WTC11 (cell line): ENCODE data around the gene ZNF827. TPM values are rescaled to one million over a fixed set of nuclear protein-coding genes. Genes with fewer than 3 reads are reported as not detected.

Experiments
- ATAC-seq: fragments of 200-7000 bp; cut with Tn5 transposase; 2 replicates; pipeline ENCODE4 v1.10.0; 2021; ENCODE audit warnings: mild to moderate bottlenecking, moderate library complexity
- CTCF ChIA-PET: fragments of 300-600 bp; sonication (Branson Sonifier 250); formaldehyde crosslinking; loops from one replicate; lab custom pipeline; 2021; ENCODE audit warnings: antibody characterized with exemption; lab: Charles Lee
- POLR2A ChIA-PET: fragments of 350-600 bp; sonication (Branson Sonifier 250); formaldehyde crosslinking; loops from one replicate; lab custom pipeline; 2021; ENCODE audit warnings: antibody characterized with exemption; lab: Charles Lee
- DNase-seq: peaks from one replicate; pipeline ENCODE4 v3.0.0; 2021; ENCODE audit warnings: low spot score
- H3K27ac Mint-ChIP-seq: 2 replicates; pipeline ENCODE4 v1.8.0; 2021; ENCODE audit warnings: mixed read lengths
- H3K27me3 Mint-ChIP-seq: 2 replicates; pipeline ENCODE4 v1.8.0; 2021; ENCODE audit warnings: low read depth, mild to moderate bottlenecking, moderate library complexity, mixed read lengths
- H3K36me3 Mint-ChIP-seq: 2 replicates; pipeline ENCODE4 v1.8.0; 2021; ENCODE audit warnings: mixed read lengths
- H3K4me1 Mint-ChIP-seq: 2 replicates; pipeline ENCODE4 v1.8.0; 2022; ENCODE audit warnings: mixed read lengths
- H3K4me3 Mint-ChIP-seq: 2 replicates; pipeline ENCODE4 v1.8.0; 2021; ENCODE audit warnings: mild to moderate bottlenecking, moderate library complexity, mixed read lengths
- H3K9me3 Mint-ChIP-seq: 2 replicates; pipeline ENCODE4 v1.8.0; 2021; ENCODE audit warnings: mixed read lengths
- CREB1 ChIP-seq: sonication (generic); formaldehyde crosslinking; IDR thresholded peaks from 2 replicates; pipeline ENCODE4 v1.8.0; 2023; ENCODE audit warnings: mild to moderate bottlenecking, missing genetic modification reagents
- EMX1 ChIP-seq: fragments of 250-450 bp; sonication (Bioruptor Pico); IDR thresholded peaks from 2 replicates; pipeline ENCODE4 v1.8.0; 2021; ENCODE audit warnings: mild to moderate bottlenecking
- ESRRA ChIP-seq: sonication (generic); formaldehyde crosslinking; IDR thresholded peaks from 2 replicates; pipeline ENCODE4 v1.8.1; 2022; ENCODE audit warnings: mild to moderate bottlenecking, missing genetic modification reagents, borderline replicate concordance
- FOXJ3 ChIP-seq: sonication (generic); formaldehyde crosslinking; IDR thresholded peaks from 2 replicates; pipeline ENCODE4 v1.9.0; 2021; ENCODE audit warnings: missing genetic modification reagents, mild to moderate bottlenecking, borderline replicate concordance
- GRHL2 ChIP-seq: fragments of 250-450 bp; sonication (Bioruptor Pico); IDR thresholded peaks from 2 replicates; pipeline ENCODE4 v1.8.0; 2022; ENCODE audit warnings: mild to moderate bottlenecking, moderate library complexity; ENCODE audit not compliant: insufficient replicate concordance, severe bottlenecking
- IRF2 ChIP-seq: sonication (generic); formaldehyde crosslinking; IDR thresholded peaks from 2 replicates; pipeline ENCODE4 v1.8.0; 2022; ENCODE audit warnings: low read depth, missing genetic modification reagents, borderline replicate concordance
- JAZF1 ChIP-seq: fragments of 250-450 bp; sonication (Bioruptor Pico); IDR thresholded peaks from 2 replicates; pipeline ENCODE4 v1.9.0; 2021; ENCODE audit warnings: moderate library complexity, mild to moderate bottlenecking, inconsistent platforms
- MYBL2 ChIP-seq: sonication (generic); formaldehyde crosslinking; IDR thresholded peaks from 2 replicates; pipeline ENCODE4 v1.8.1; 2023; ENCODE audit warnings: mild to moderate bottlenecking, moderate library complexity, missing genetic modification reagents
- OVOL2 ChIP-seq: fragments of 250-450 bp; sonication (Bioruptor Pico); IDR thresholded peaks from 2 replicates; pipeline ENCODE4 v1.9.0; 2021; ENCODE audit warnings: mild to moderate bottlenecking, borderline replicate concordance
- TEAD4 ChIP-seq: sonication (generic); formaldehyde crosslinking; IDR thresholded peaks from 2 replicates; pipeline ENCODE4 v1.8.0; 2022; ENCODE audit warnings: mild to moderate bottlenecking, missing genetic modification reagents
- ZNF263 ChIP-seq: sonication (generic); formaldehyde crosslinking; IDR thresholded peaks from 2 replicates; pipeline ENCODE4 v1.8.1; 2022; ENCODE audit warnings: low read depth, mild to moderate bottlenecking, moderate library complexity, missing genetic modification reagents
- ZNF317 ChIP-seq: sonication (generic); formaldehyde crosslinking; IDR thresholded peaks from 2 replicates; pipeline ENCODE4 v1.8.1; 2023; ENCODE audit warnings: low read depth, mild to moderate bottlenecking, moderate library complexity, missing genetic modification reagents, borderline replicate concordance
- ZNF416 ChIP-seq: fragments of 250-450 bp; sonication (Bioruptor Pico); IDR thresholded peaks from 2 replicates; pipeline ENCODE4 v1.9.0; 2021; ENCODE audit warnings: mild to moderate bottlenecking, inconsistent platforms
- ZNF423 ChIP-seq: fragments of 250-450 bp; sonication (Bioruptor Pico); IDR thresholded peaks from 2 replicates; pipeline ENCODE4 v2.1.2; 2022; ENCODE audit warnings: mild to moderate bottlenecking, moderate library complexity
- total RNA-seq: library from RNA; stranded (reverse); gene quantifications from 3 replicates; pipeline ENCODE4 v1.2.3, GENCODE V29; 2021
- TF ChIP-seq, protein P1 (sequence below): sonication (generic); formaldehyde crosslinking; IDR thresholded peaks from 2 replicates; pipeline ENCODE4 v1.8.1; 2023; ENCODE audit warnings: mild to moderate bottlenecking, missing genetic modification reagents
- TF ChIP-seq, protein P2 (sequence below): sonication (generic); formaldehyde crosslinking; IDR thresholded peaks from 2 replicates; pipeline ENCODE4 v1.8.0; 2022; ENCODE audit warnings: missing genetic modification reagents
- TF ChIP-seq, protein P3 (sequence below): sonication (generic); formaldehyde crosslinking; IDR thresholded peaks from 2 replicates; pipeline ENCODE4 v1.8.0; 2022; ENCODE audit warnings: mild to moderate bottlenecking, missing genetic modification reagents
- TF ChIP-seq, protein P4 (sequence below): sonication (generic); formaldehyde crosslinking; IDR thresholded peaks from 2 replicates; pipeline ENCODE4 v1.8.1; 2023; ENCODE audit warnings: mild to moderate bottlenecking, moderate library complexity, missing genetic modification reagents
- TF ChIP-seq, protein P5 (sequence below): sonication (generic); formaldehyde crosslinking; IDR thresholded peaks from 2 replicates; pipeline ENCODE4 v1.8.1; 2022; ENCODE audit warnings: missing genetic modification reagents, borderline replicate concordance
- TF ChIP-seq, protein P6 (sequence below): sonication (generic); formaldehyde crosslinking; IDR thresholded peaks from 2 replicates; pipeline ENCODE4 v1.8.1; 2023; ENCODE audit warnings: mild to moderate bottlenecking, missing genetic modification reagents, moderate library complexity

ZNF827 gene
- total RNA-seq, 1 experiment from 2014 or later = 25.6 TPM

DNA sequence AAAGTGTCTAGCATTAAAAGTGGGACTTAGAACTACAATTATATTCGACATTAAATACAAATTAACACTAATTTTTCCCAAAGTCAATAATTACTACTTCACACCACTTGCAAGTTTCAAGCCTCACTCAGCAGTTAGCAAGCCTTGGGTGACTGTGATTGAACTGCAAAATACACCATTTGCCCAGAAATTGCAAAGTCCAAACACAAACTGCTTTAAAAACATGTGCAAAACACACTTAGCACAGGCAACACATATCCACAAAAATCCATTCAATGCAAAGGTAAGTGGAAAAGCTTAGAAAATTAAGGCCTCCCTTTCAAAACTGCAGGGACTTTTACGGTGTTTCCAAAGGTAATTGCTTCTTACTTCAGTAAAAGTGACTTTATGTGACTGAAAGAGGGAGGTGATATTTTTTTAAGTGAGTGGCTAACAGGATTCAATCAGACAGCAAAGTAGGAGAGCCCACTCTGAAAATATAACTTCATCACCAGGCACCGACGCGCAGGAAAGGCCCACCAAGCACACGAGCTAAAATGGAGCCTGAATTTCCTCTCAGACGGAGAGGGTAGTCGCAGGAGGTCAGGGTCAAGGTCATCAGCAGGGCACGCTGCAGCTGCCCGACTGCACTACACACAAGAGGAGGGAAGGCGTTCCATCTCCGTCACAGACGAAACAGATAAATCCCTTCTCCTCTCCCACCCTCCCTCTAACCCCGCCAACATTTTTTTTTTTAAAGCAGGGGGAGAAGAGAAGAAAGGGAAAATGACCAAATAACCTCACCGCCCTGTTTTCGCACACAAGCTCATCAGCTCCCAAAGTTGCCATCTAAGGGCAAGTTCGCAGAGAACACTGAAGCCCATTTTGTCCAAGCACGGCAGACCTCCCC is 3.1 kb downstream of the ZNF827 start:
- POLR2A ChIA-PET = no interaction called here
- Mint-ChIP-seq H3K36me3 (no peaks in the 10 kb centered on the region), H3K27me3 (no peaks in the 10 kb centered on the region), H3K4me1 (peaks cover 60% of the 10 kb centered on the region), H3K9me3 (no peaks in the 10 kb centered on the region), H3K4me3 (peak overlapping the region; percentile 83), H3K27ac (peak overlapping the region; percentile 98)
- CTCF ChIA-PET = no interaction called here
- ATAC-seq (peak; percentile 18), DNase-seq (peak; percentile 52)
- TF ChIP-seq, protein P1, sequence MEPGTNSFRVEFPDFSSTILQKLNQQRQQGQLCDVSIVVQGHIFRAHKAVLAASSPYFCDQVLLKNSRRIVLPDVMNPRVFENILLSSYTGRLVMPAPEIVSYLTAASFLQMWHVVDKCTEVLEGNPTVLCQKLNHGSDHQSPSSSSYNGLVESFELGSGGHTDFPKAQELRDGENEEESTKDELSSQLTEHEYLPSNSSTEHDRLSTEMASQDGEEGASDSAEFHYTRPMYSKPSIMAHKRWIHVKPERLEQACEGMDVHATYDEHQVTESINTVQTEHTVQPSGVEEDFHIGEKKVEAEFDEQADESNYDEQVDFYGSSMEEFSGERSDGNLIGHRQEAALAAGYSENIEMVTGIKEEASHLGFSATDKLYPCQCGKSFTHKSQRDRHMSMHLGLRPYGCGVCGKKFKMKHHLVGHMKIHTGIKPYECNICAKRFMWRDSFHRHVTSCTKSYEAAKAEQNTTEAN (CRISPR knock-in tag) = no peak
- TF ChIP-seq, protein P2, sequence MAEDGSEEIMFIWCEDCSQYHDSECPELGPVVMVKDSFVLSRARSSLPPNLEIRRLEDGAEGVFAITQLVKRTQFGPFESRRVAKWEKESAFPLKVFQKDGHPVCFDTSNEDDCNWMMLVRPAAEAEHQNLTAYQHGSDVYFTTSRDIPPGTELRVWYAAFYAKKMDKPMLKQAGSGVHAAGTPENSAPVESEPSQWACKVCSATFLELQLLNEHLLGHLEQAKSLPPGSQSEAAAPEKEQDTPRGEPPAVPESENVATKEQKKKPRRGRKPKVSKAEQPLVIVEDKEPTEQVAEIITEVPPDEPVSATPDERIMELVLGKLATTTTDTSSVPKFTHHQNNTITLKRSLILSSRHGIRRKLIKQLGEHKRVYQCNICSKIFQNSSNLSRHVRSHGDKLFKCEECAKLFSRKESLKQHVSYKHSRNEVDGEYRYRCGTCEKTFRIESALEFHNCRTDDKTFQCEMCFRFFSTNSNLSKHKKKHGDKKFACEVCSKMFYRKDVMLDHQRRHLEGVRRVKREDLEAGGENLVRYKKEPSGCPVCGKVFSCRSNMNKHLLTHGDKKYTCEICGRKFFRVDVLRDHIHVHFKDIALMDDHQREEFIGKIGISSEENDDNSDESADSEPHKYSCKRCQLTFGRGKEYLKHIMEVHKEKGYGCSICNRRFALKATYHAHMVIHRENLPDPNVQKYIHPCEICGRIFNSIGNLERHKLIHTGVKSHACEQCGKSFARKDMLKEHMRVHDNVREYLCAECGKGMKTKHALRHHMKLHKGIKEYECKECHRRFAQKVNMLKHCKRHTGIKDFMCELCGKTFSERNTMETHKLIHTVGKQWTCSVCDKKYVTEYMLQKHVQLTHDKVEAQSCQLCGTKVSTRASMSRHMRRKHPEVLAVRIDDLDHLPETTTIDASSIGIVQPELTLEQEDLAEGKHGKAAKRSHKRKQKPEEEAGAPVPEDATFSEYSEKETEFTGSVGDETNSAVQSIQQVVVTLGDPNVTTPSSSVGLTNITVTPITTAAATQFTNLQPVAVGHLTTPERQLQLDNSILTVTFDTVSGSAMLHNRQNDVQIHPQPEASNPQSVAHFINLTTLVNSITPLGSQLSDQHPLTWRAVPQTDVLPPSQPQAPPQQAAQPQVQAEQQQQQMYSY (CRISPR knock-in tag) = no peak
- TF ChIP-seq, protein P3, sequence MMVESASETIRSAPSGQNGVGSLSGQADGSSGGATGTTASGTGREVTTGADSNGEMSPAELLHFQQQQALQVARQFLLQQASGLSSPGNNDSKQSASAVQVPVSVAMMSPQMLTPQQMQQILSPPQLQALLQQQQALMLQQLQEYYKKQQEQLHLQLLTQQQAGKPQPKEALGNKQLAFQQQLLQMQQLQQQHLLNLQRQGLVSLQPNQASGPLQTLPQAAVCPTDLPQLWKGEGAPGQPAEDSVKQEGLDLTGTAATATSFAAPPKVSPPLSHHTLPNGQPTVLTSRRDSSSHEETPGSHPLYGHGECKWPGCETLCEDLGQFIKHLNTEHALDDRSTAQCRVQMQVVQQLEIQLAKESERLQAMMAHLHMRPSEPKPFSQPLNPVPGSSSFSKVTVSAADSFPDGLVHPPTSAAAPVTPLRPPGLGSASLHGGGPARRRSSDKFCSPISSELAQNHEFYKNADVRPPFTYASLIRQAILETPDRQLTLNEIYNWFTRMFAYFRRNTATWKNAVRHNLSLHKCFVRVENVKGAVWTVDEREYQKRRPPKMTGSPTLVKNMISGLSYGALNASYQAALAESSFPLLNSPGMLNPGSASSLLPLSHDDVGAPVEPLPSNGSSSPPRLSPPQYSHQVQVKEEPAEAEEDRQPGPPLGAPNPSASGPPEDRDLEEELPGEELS (CRISPR knock-in tag) = no peak
- 0 out of 2 replicates have a peak, but pooled peaks have one; percentile 39 for TF ChIP-seq EMX1
- peak; percentile 97; the same call in 1 of the 2 replicates for TF ChIP-seq ESRRA
- no peak for TF ChIP-seq OVOL2 (CRISPR knock-in tag)
- no peak for TF ChIP-seq ZNF317 (CRISPR knock-in tag)

DNA sequence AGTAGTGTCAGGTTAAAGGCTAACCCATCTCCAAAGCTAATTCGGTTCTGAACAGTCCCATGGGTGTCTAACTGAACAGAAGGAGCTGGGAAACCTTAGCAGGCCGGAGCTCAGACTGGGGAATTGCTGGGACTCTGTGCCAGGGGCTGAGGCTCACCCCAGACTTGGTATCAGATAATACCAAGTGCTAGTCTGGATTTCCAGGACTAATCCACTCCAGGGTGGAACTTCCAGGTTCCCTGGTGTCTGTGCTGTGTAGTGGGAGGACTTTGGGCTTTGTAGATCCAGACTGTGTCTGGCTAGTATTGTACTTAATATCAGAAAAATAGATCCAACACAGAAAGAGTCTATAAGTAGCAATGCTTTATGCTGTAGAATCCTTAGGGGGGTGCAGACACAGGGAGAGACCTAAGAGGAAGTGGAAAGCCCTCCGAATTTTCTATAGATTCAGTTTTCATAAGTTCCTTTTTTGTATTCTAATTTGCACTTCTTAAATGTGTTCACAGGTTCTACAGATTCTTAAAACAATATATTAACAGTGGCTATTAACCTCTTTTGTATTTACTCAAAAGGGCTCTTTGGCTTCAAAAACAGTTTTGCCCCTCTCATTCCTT is 4.1 kb downstream of the ZNF827 start:
- DNase-seq (no peak), ATAC-seq (no peak)
- POLR2A ChIA-PET = no interaction called here
- no peaks in the 10 kb centered on the region for H3K9me3 Mint-ChIP-seq
- H3K4me3 Mint-ChIP-seq = peak overlapping the region; percentile 83
- peaks cover 59% of the 10 kb centered on the region for H3K4me1 Mint-ChIP-seq
- H3K36me3 Mint-ChIP-seq = no peaks in the 10 kb centered on the region
- H3K27ac Mint-ChIP-seq = peak overlapping the region; percentile 98
- no peaks in the 10 kb centered on the region for H3K27me3 Mint-ChIP-seq
- CTCF ChIA-PET = no interaction called here
- TF ChIP-seq GRHL2 (CRISPR knock-in tag) (no peak), ZNF263 (CRISPR knock-in tag) (no peak), CREB1 (no peak), IRF2 (CRISPR knock-in tag) (no peak), ZNF416 (CRISPR knock-in tag) (no peak), FOXJ3 (CRISPR knock-in tag) (no peak), MYBL2 (no peak), JAZF1 (CRISPR knock-in tag) (no peak), TEAD4 (no peak), ZNF423 (CRISPR knock-in tag) (no peak)
- TF ChIP-seq, protein P4, sequence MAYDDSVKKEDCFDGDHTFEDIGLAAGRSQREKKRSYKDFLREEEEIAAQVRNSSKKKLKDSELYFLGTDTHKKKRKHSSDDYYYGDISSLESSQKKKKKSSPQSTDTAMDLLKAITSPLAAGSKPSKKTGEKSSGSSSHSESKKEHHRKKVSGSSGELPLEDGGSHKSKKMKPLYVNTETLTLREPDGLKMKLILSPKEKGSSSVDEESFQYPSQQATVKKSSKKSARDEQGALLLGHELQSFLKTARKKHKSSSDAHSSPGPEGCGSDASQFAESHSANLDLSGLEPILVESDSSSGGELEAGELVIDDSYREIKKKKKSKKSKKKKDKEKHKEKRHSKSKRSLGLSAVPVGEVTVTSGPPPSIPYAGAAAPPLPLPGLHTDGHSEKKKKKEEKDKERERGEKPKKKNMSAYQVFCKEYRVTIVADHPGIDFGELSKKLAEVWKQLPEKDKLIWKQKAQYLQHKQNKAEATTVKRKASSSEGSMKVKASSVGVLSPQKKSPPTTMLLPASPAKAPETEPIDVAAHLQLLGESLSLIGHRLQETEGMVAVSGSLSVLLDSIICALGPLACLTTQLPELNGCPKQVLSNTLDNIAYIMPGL (CRISPR knock-in tag) = no peak
- TF ChIP-seq, protein P5, sequence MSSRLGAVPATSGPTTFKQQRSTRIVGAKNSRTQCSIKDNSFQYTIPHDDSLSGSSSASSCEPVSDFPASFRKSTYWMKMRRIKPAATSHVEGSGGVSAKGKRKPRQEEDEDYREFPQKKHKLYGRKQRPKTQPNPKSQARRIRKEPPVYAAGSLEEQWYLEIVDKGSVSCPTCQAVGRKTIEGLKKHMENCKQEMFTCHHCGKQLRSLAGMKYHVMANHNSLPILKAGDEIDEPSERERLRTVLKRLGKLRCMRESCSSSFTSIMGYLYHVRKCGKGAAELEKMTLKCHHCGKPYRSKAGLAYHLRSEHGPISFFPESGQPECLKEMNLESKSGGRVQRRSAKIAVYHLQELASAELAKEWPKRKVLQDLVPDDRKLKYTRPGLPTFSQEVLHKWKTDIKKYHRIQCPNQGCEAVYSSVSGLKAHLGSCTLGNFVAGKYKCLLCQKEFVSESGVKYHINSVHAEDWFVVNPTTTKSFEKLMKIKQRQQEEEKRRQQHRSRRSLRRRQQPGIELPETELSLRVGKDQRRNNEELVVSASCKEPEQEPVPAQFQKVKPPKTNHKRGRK (CRISPR knock-in tag) = no peak
- TF ChIP-seq, protein P6, sequence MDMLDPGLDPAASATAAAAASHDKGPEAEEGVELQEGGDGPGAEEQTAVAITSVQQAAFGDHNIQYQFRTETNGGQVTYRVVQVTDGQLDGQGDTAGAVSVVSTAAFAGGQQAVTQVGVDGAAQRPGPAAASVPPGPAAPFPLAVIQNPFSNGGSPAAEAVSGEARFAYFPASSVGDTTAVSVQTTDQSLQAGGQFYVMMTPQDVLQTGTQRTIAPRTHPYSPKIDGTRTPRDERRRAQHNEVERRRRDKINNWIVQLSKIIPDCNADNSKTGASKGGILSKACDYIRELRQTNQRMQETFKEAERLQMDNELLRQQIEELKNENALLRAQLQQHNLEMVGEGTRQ (CRISPR knock-in tag) = no peak
